WTC11 (cell line): ENCODE results near the gene GPC2. TPM values are rescaled to one million over a fixed set of nuclear protein-coding genes. Genes with fewer than 3 reads are reported as not detected.

ENCODE experiments used
- ATAC-seq: fragments of 200-7000 bp; cut with Tn5 transposase; 2 replicates; pipeline ENCODE4 v1.10.0; 2021; ENCODE audit warnings: mild to moderate bottlenecking, moderate library complexity
- CTCF ChIA-PET: fragments of 300-600 bp; sonication (Branson Sonifier 250); formaldehyde crosslinking; loops from one replicate; lab custom pipeline; 2021; ENCODE audit warnings: antibody characterized with exemption; lab: Charles Lee
- POLR2A ChIA-PET: fragments of 350-600 bp; sonication (Branson Sonifier 250); formaldehyde crosslinking; loops from one replicate; lab custom pipeline; 2021; ENCODE audit warnings: antibody characterized with exemption; lab: Charles Lee
- DNase-seq: peaks from one replicate; pipeline ENCODE4 v3.0.0; 2021; ENCODE audit warnings: low spot score
- H3K27ac Mint-ChIP-seq: 2 replicates; pipeline ENCODE4 v1.8.0; 2021; ENCODE audit warnings: mixed read lengths
- H3K27me3 Mint-ChIP-seq: 2 replicates; pipeline ENCODE4 v1.8.0; 2021; ENCODE audit warnings: low read depth, mild to moderate bottlenecking, moderate library complexity, mixed read lengths
- H3K36me3 Mint-ChIP-seq: 2 replicates; pipeline ENCODE4 v1.8.0; 2021; ENCODE audit warnings: mixed read lengths
- H3K4me1 Mint-ChIP-seq: 2 replicates; pipeline ENCODE4 v1.8.0; 2022; ENCODE audit warnings: mixed read lengths
- H3K4me3 Mint-ChIP-seq: 2 replicates; pipeline ENCODE4 v1.8.0; 2021; ENCODE audit warnings: mild to moderate bottlenecking, moderate library complexity, mixed read lengths
- H3K9me3 Mint-ChIP-seq: 2 replicates; pipeline ENCODE4 v1.8.0; 2021; ENCODE audit warnings: mixed read lengths
- ARID4B ChIP-seq: sonication (generic); formaldehyde crosslinking; IDR thresholded peaks from 2 replicates; pipeline ENCODE4 v1.8.0; 2023; ENCODE audit warnings: missing genetic modification reagents, mild to moderate bottlenecking, borderline replicate concordance
- E2F4 ChIP-seq: sonication (generic); formaldehyde crosslinking; IDR thresholded peaks from 2 replicates; pipeline ENCODE4 v1.8.1; 2022; ENCODE audit warnings: low read depth, mild to moderate bottlenecking, moderate library complexity, missing genetic modification reagents, borderline replicate concordance
- ELF4 ChIP-seq: sonication (generic); formaldehyde crosslinking; IDR thresholded peaks from 2 replicates; pipeline ENCODE4 v1.8.1; 2022; ENCODE audit warnings: low read depth, mild to moderate bottlenecking, moderate library complexity, missing genetic modification reagents
- ERG ChIP-seq: fragments of 250-450 bp; sonication (Bioruptor Pico); IDR thresholded peaks from 2 replicates; pipeline ENCODE4 v1.8.0; 2021; ENCODE audit warnings: mild to moderate bottlenecking
- FOXK1 ChIP-seq: sonication (generic); formaldehyde crosslinking; IDR thresholded peaks from 2 replicates; pipeline ENCODE4 v1.8.0; 2022; ENCODE audit warnings: mild to moderate bottlenecking, moderate library complexity, missing genetic modification reagents
- FOXP1 ChIP-seq: sonication (generic); formaldehyde crosslinking; IDR thresholded peaks from 2 replicates; pipeline ENCODE4 v1.8.0; 2022; ENCODE audit warnings: missing genetic modification reagents, mild to moderate bottlenecking, moderate library complexity, borderline replicate concordance
- IRF1 ChIP-seq: sonication (generic); formaldehyde crosslinking; IDR thresholded peaks from 2 replicates; pipeline ENCODE4 v1.8.0; 2023; ENCODE audit warnings: missing genetic modification reagents
- NFYB ChIP-seq: sonication (generic); formaldehyde crosslinking; conservative IDR thresholded peaks from 2 replicates; pipeline ENCODE4 v1.8.0; 2022; ENCODE audit warnings: low read depth, missing genetic modification reagents
- OVOL2 ChIP-seq: fragments of 250-450 bp; sonication (Bioruptor Pico); IDR thresholded peaks from 2 replicates; pipeline ENCODE4 v1.9.0; 2021; ENCODE audit warnings: mild to moderate bottlenecking, borderline replicate concordance
- SP1 ChIP-seq: sonication (generic); formaldehyde crosslinking; conservative IDR thresholded peaks from 2 replicates; pipeline ENCODE4 v1.8.1; 2022; ENCODE audit warnings: missing genetic modification reagents
- ZBTB21 ChIP-seq: sonication (generic); formaldehyde crosslinking; IDR thresholded peaks from 2 replicates; pipeline ENCODE4 v1.8.1; 2023; ENCODE audit warnings: mild to moderate bottlenecking, missing genetic modification reagents, borderline replicate concordance
- ZBTB43 ChIP-seq: sonication (generic); formaldehyde crosslinking; IDR thresholded peaks from 2 replicates; pipeline ENCODE4 v1.8.1; 2023; ENCODE audit warnings: mild to moderate bottlenecking, missing genetic modification reagents
- ZNF138 ChIP-seq: sonication (generic); formaldehyde crosslinking; conservative IDR thresholded peaks from 2 replicates; pipeline ENCODE4 v1.8.1; 2022; ENCODE audit warnings: mild to moderate bottlenecking, moderate library complexity, missing genetic modification reagents
- ZNF219 ChIP-seq: sonication (generic); formaldehyde crosslinking; IDR thresholded peaks from 2 replicates; pipeline ENCODE4 v1.8.0; 2023; ENCODE audit warnings: missing genetic modification reagents, mild to moderate bottlenecking, borderline replicate concordance
- ZNF263 ChIP-seq: sonication (generic); formaldehyde crosslinking; IDR thresholded peaks from 2 replicates; pipeline ENCODE4 v1.8.1; 2022; ENCODE audit warnings: low read depth, mild to moderate bottlenecking, moderate library complexity, missing genetic modification reagents
- ZNF512 ChIP-seq: sonication (generic); formaldehyde crosslinking; IDR thresholded peaks from 2 replicates; pipeline ENCODE4 v1.8.1; 2022; ENCODE audit warnings: missing genetic modification reagents, borderline replicate concordance
- total RNA-seq: library from RNA; stranded (reverse); gene quantifications from 3 replicates; pipeline ENCODE4 v1.2.3, GENCODE V29; 2021

Gene GPC2
- total RNA-seq, 1 experiment from 2014 or later = 52.1 TPM

- DNase-seq (peak; percentile 80), ATAC-seq (peak; percentile 50)
- Mint-ChIP-seq H3K9me3 (no peaks in the 10 kb centered on the region), H3K36me3 (peaks cover 22% of the 10 kb centered on the region), H3K27me3 (peaks cover 27% of the 10 kb centered on the region), H3K4me1 (peaks cover 61% of the 10 kb centered on the region), H3K4me3 (peak overlapping the region; percentile 61), H3K27ac (no peak overlapping the region)
- CTCF ChIA-PET = interaction anchor here (0.9 to 3.0 kb wide), 9 partner anchors 11 to 174 kb away, joined by 3 to 14 read pairs (median 4); partner anchors contain the start of genes LAMTOR4 and TRAPPC14
- POLR2A ChIA-PET = interaction anchor here (1.0 to 1.8 kb wide), 2 partner anchors 69 to 83 kb away, joined by 3 to 4 read pairs; partner anchors contain the start of gene AP4M1
- peak; percentile 64 for TF ChIP-seq SP1 (CRISPR knock-in tag)
- TF ChIP-seq E2F4 (CRISPR knock-in tag) = no peak
- TF ChIP-seq FOXP1 = 0 out of 2 replicates have a peak, but pooled peaks have one; percentile 31
- TF ChIP-seq FOXK1 (CRISPR knock-in tag) = peak; percentile 28; the same call in 1 of the 2 replicates
Measured at GRCh38 chr7:100171087-100171681, 6.0 kb downstream of the GPC2 start.

- H3K27me3 Mint-ChIP-seq = peaks cover 28% of the 10 kb centered on the region
- peaks cover 17% of the 10 kb centered on the region for H3K36me3 Mint-ChIP-seq
- peak overlapping the region; percentile 61 for H3K4me3 Mint-ChIP-seq
- ChIA-PET POLR2A (interaction anchor here (1.8 kb wide), 1 partner anchor 68 kb away, joined by 4 read pairs; the partner anchor contains the start of gene AP4M1), CTCF (interaction anchor here (0.9 to 4.6 kb wide), 3 partner anchors 18 to 39 kb away, joined by 3 to 54 read pairs (median 6); no protein-coding TSS in a partner anchor)
- peaks cover 57% of the 10 kb centered on the region for H3K4me1 Mint-ChIP-seq
- H3K27ac Mint-ChIP-seq = no peak overlapping the region
- no peak for DNase-seq
- TF ChIP-seq ZBTB43 (CRISPR knock-in tag) (no peak), ZNF512 (CRISPR knock-in tag) (0 out of 2 replicates have a peak, but pooled peaks have one; percentile 27)
- no peaks in the 10 kb centered on the region for H3K9me3 Mint-ChIP-seq
- no peak for ATAC-seq
Measured at GRCh38 chr7:100170101-100170897, 6.9 kb downstream of the GPC2 start.

GRCh38 chr7:100169147-100169850 is 7.9 kb downstream of the GPC2 start:
- ChIA-PET POLR2A (interaction anchor here (1.5 to 1.8 kb wide), 2 partner anchors 8 to 259 kb away, joined by 3 to 21 read pairs; partner anchors contain the start of genes GPC2 and STAG3), CTCF (interaction anchor here (0.7 to 4.6 kb wide), 7 partner anchors 8 to 537 kb away, joined by 3 to 54 read pairs (median 8); partner anchors contain the start of genes GPC2, POP7, STAG3 and TRAPPC14)
- ATAC-seq (no peak), DNase-seq (no peak)
- no peaks in the 10 kb centered on the region for H3K9me3 Mint-ChIP-seq
- peaks cover 50% of the 10 kb centered on the region for H3K4me1 Mint-ChIP-seq
- H3K27ac Mint-ChIP-seq = peak overlapping the region; percentile 97; the same call in 1 of the 2 replicates
- H3K4me3 Mint-ChIP-seq = peak overlapping the region; percentile 87
- H3K27me3 Mint-ChIP-seq = peaks cover 29% of the 10 kb centered on the region
- H3K36me3 Mint-ChIP-seq = peaks cover 9% of the 10 kb centered on the region
- no peak for TF ChIP-seq ARID4B
- no peak for TF ChIP-seq ERG (CRISPR knock-in tag)
- TF ChIP-seq ZNF219 (CRISPR knock-in tag) = no peak
- TF ChIP-seq ZNF263 (CRISPR knock-in tag) = no peak
- no peak for TF ChIP-seq ZNF138 (CRISPR knock-in tag)
- TF ChIP-seq NFYB (CRISPR knock-in tag) = no peak
- no peak for TF ChIP-seq OVOL2 (CRISPR knock-in tag)
- TF ChIP-seq ZBTB21 (CRISPR knock-in tag) = no peak
- TF ChIP-seq IRF1 = no peak
- no peak for TF ChIP-seq ELF4 (CRISPR knock-in tag)
